GM12875 (cell line): ENCODE results near the gene KLHDC10.
"Not testable (repeated sequence)": the region's sequence is repeated elsewhere in the genome, so short reads cannot be mapped to it uniquely, and the experiment has no call there.

Experiments used
- H3K4me3 ChIP-seq: one replicate; pipeline ENCODE4 v1.5.1; 2011; ENCODE audit warnings: low read depth, low read length, control low read depth
- TF ChIP-seq, protein P1 (sequence below): IDR thresholded peaks from 2 replicates; pipeline ENCODE4 v1.5.1; 2011; ENCODE audit warnings: low read depth, mild to moderate bottlenecking, control low read depth, inconsistent platforms, low read length, moderate library complexity, borderline replicate concordance; ENCODE audit not compliant: insufficient read depth

The KLHDC10 gene

DNA sequence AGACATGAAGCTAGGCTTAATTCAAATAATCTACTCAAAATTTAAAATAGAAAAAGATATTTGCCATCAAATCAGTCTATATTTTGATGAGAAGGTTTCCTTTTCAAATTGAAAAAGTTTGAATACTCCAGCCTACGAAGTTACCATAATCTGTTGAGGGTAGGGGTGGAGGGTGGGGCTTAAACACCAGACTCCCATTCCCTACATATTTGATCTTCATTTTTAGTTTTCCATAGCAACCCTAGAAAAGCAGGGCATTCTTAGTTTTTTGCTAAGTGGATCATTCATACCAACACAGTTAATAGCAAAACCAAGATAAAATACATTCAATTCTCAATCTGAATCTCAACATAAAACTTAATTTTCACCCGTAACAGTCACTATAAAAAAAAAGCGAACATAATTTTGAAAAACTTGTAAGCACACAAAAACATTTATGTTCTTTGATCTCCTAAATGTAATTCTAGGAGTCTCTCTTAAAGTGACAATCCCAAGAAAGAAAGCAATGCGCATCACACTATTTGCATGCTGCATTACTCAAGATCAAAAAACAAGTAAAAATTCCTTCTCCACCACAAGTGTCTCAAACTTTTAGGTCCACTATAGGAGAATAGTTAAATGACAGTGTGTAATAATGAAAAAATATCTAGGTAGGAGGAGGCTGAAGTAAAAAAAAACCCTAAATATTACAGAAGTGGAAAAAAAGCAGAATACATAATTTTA is 104.1 kb downstream of the KLHDC10 start:
- TF ChIP-seq, protein P1, sequence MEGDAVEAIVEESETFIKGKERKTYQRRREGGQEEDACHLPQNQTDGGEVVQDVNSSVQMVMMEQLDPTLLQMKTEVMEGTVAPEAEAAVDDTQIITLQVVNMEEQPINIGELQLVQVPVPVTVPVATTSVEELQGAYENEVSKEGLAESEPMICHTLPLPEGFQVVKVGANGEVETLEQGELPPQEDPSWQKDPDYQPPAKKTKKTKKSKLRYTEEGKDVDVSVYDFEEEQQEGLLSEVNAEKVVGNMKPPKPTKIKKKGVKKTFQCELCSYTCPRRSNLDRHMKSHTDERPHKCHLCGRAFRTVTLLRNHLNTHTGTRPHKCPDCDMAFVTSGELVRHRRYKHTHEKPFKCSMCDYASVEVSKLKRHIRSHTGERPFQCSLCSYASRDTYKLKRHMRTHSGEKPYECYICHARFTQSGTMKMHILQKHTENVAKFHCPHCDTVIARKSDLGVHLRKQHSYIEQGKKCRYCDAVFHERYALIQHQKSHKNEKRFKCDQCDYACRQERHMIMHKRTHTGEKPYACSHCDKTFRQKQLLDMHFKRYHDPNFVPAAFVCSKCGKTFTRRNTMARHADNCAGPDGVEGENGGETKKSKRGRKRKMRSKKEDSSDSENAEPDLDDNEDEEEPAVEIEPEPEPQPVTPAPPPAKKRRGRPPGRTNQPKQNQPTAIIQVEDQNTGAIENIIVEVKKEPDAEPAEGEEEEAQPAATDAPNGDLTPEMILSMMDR: no peak
- H3K4me3 ChIP-seq: no peak overlapping the region

DNA sequence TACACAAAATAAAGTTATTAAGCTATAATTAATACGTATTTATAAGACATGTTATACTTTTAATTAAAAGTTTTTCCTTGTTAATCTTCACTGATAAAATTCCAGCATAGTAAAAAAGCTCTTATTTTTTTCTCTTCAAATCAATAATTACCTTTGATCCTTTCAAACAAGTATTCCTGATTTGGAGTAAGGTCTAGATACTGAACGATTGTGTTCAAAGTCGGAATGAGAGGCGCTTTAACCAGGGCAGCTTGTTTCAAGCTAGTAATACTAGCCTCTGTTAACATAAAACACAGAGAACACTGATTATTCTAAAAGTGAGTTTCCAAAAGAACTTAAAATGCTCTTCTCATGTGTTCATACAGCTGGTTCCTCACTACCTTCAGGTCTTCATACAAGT is 107.9 kb downstream of the KLHDC10 start:
- no peak overlapping the region for H3K4me3 ChIP-seq
- TF ChIP-seq, protein P1: no peak

GRCh38 chr7:130179631-130180030 is 109.3 kb downstream of the KLHDC10 start:
- no peak overlapping the region for H3K4me3 ChIP-seq
- TF ChIP-seq, protein P1: no peak

DNA sequence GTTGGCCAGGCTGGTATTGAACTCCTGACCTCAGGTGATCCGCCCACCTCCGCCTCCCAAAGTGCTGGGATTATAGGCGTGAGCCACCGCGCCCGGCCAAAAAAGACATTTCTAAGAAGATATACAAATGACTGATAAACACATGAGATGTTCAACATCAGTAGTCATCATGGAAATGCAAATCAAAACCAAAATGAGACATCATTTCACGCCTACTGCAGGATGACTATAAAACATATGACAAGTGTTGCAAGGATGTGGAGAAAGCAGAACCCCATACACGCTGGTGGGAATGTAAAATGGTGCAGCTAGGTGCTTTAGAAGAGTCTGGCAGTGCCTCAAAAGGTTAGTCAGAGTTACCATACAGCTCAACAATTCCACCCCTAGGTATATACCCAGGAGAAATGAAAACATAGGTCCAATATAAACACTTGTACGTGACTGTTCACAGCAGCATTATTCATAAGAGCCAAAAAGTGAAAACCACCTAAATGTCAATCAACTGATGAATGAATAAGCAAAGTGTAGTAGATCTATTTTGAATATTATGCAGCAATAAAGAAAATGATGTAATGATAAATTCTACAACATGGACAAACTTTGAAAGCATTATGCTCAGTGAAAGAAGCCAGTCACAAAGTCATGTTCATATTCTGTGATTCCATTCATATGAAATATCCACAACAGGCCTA is 110.4 kb downstream of the KLHDC10 start:
- TF ChIP-seq, protein P1: no peak
- no peak overlapping the region for H3K4me3 ChIP-seq

DNA sequence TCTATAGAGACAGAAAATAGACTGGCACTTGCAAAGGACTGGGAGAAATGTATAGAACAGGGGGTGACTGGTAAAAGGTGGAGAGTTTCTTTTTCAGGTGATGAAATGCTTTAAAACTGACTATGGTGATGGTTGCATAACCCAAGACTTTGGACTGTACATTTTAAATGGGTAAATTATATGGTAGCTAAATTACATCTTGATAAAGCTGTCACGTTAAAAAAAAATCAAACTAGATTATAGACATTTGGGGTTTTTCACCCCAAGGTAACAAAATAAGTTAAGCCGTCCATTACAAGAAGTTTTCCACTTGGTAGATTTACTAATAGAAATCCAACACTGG is 110.9 kb downstream of the KLHDC10 start:
- H3K4me3 ChIP-seq: no peak overlapping the region
- TF ChIP-seq, protein P1: no peak

DNA sequence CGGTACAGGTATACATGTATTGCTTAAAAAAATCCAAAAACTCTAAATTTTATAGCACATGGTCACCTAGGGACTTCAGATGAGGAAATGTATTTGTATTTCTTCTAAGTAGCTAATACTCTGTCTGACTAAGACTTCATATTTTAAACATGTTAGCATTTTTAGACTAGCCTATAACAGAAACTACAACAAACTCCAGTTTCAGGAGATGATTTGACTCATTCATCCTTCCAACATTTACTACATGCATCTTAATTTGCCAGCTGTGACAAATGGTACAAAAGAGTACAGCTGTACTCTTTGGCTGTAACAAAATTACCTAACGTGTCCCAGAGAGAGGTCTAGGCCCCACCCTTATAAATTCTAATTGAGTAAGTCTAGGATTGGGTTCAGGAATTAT is 112.7 kb downstream of the KLHDC10 start:
- no peak overlapping the region for H3K4me3 ChIP-seq
- TF ChIP-seq, protein P1: no peak

DNA sequence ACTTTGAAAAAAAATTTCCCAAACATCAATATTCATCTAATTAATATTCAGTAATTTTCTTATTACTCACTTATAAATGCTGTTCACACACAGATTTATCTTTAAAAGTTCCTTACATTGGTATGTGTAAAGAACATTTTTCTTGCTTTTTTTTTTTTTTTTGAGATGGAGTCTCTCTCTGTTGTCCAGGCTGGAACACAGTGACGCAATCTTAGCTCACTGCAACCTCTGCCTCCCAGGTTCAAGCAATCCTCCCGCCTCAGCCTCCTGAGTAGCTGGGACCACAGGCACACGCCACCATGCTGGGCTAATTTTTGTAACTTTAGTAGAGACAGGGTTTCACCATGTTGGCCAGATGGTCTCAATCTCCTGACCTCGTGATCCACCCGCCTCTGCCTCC is 114.0 kb downstream of the KLHDC10 start:
- not testable (repeated sequence) for H3K4me3 ChIP-seq
